HG03558 (cell line): Measurements from ENCODE around the gene FOXA3.

ENCODE experiments used
- ATAC-seq: cut with Tn5 transposase; IDR thresholded peaks from one replicate; pipeline ENCODE4 v1.9.1; 2021; ENCODE audit warnings: moderate number of reproducible peaks; ENCODE audit not compliant: unreplicated experiment; ENCODE audit errors: extremely low read depth

The FOXA3 gene

DNA sequence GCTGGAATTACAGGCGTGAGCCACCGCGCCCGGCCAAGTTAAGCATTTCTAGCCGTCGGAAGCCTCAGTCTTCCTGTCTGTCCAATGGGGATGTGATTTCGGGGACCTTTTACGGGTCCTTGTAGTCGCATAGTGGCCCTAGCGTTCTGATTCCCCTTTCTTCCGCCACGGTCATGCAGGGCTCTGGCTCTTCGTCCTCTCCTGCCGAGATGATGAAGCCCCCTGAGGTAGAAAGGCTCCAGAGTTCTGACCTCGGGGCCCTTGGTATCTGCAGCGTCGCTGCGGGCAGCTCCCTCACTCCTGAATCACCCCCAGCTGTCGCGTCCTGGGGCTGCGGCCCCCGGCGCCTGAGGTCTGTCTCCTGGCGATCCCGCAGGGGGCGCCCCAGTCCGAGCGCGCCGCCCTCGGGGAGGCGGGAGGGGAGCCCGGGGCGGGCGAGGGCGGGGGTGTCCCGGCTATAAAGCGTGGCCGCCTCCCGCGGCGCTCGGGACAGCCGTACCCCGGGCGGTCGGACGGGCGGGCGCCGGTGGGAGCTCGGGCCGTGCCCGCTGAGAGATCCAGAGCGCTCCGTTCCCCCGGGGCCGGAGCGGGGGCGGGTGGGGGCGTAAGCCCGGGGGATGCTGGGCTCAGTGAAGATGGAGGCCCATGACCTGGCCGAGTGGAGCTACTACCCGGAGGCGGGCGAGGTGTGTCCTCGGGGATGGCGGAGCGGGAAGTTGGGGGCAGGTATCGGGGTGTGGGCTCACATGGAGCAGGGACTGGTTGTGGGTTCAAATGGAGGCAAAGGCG, at the start of gene FOXA3:
FOXA3 (plus strand) TSS at position 487 of the 789 bp plus-strand sequence; CDS start at position 618, 131 bp downstream.
- ATAC-seq: no peak

DNA sequence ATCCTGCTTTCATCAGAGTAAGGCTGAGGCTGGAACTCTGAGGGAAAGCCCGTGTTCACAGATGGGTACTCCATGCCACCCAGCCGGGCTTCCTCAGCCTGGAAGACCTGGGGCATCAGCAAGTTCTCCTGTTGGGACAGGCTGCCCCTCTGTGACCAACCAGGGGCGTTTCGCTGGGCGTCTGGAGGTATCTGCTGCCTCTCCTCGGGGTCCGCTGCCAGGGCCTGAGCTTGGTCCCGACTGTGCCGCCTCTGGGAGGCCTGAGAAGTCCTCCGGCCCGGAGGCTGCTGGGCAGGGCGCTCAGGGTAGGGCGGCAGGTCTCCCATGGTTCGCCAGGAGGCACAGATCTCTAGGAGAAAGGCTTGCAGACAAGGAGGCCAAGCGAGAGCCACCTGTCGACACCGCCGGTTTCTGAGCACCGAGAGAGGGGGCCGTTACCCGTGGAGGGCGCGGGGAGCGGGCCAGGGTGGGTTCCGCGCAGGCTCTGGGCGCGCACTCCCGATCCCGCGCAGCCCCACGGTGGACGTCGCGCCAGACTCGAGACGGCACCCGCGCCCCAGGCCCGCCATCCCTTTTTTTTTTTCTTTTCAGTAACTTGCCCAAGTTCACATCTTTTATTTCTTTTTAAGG, 49.2 kb upstream of the FOXA3 start, which contains the start of gene RSPH6A:
RSPH6A (minus strand) TSS at position 458 of the 630 bp plus-strand sequence; CDS start at position 326, 132 bp downstream.
- ATAC-seq: no peak

DNA sequence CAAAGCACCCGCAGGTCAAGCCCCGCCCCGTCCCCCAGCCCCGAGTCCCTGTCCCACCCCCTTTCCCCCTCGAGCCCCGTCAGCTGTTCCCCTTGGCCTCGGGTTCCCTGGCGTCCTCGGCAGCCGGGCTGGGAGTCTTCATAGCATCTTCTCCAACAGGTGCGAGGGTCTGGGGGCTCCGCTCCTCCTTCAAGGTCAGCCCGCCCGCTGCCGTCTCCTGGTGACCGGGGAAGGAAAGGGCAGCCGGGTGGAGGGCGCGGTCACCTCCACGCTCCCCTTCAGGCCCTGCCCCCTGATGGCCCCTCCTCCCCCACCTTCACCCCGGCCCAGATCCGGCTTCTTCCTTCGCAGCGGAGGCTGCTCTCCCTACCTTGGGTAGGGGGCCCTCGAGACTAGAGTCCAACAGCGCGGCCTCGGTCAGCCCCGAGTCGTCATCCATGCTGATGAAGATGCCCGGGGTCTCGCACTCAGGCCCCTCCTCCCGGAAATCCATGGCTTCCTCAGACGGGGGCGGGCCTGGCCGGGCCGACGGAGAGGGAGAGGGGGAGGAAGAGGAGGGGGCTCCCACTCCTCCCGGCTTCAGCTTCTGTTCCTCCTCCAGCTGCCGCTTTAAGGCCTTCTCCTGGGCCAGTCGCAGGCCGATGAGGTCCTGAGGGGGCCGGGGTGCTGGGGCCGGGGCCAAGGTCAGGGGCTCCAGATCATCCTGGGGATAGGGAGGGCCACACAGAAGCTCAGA, 48.5 kb upstream of the FOXA3 start:
- ATAC-seq: no peak

DNA sequence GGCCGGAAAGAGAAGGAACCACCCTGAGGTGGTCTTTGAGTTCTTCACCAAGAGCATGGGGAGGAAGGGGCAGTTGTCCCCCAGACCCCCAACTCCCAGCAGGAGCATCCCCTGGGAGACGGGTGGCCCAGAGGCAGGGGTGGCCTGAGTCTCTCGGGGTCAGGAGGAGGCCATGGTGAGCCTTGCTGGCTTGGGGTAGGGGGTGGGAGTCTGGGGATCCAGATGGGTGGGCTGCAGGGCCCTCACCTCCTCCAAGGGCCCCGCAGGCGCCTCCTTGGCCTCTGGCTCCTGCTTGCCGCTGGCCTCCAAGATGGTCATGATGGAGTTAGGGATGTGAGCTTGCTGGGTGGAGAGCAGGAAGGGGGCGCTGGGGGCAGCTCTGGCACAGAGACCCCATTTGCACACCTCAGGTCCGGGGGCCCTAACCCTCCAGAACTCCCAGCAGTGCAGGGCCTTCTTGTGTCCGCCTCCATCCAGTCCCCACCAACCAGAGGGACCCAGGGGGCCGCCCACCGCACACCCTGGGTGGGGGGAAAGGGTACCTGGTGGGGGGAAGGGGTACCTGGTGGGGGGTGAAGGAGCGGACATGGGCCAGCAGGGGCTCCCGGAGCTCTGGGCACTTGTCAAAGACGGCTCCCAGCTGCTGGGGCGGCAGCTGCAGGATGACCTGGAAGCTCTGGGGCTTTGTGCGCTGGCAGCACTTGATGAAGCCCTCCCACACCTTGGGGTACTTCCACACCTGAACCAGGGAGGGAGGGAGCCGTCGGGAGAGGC, 47.7 kb upstream of the FOXA3 start:
- ATAC-seq: no peak

DNA sequence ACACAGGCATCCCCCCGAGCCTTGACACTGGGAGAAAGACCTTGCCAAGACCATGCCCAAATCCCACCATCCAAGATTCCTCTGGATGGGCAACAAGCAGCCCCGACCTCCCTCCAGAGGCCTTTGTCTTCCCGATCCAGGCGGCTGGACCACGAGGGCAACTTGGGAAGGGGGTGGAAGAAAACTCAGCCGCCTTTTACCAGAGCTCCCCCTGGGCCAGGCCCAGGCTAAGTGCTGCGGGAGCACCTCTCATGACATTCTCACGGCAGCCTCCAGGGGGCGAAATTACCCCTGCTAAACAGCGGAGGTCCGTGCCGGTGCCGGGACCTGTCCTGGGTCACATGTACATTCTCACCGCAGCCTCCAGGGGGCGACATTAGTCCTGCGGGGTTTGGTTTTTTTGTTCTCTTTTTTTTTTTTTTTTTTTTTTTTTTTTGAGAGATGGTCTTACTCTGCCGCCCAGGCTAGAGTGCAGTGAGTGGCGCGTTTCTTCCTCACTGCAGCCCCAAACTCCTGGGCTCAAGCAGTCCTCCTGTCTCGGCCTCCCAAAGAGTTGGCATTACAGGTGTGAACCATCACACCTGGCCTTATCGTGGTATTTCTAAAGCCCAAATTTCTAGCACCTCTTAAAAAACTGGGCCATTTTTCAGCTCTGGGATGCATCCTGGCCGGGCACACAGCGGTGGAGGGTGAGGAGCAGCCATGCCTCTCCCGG, 47.0 kb upstream of the FOXA3 start:
- ATAC-seq: peak; percentile 67

DNA sequence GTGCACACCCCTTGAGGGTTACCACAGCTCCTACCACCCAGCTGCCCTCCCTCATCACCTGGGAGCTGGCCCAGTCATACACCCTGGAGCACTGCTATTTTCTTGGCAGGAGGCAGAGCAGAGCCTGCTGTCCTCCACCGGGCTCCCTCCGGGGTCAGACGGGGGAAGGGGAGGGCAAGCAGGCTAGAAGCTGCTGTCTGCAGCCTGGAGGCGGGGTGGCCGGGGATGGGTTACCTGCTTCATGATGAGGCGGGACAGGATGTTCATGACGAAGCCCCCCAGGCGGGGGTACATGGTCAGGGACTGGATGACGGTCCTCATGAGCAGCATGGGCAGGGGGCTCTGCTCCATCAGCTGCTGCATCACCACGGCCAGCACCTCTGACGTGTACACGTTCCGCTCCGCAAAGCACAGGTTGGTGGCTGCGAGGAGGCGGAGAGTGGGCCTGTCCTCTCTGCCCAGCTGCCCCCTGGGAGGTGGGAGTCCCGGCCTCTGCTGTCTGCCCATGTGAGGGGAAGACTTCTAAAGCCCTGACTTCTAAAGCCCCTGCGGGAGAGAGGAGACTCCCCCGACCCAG, 46.3 kb upstream of the FOXA3 start:
- ATAC-seq: no peak

DNA sequence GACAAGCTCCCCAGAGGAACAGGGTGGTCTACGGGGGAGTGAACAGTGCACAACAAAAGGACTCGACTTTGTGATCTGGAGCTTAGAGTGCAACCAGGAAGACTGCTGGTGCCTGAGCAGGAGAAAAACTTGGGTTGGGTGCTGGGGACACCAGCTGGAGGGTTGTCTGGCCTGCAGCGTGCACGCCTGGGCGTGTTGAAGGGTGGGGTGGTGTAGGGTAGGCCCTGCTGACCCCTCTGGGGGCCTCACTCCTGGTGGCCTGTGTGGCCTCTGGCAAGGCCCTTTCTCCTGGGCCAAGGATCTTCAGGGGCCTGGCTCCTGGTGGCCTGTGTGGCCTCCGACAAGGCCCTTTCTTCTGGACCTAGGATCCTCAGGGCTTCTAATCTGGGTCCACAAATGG, 44.4 kb upstream of the FOXA3 start:
- no peak for ATAC-seq

DNA sequence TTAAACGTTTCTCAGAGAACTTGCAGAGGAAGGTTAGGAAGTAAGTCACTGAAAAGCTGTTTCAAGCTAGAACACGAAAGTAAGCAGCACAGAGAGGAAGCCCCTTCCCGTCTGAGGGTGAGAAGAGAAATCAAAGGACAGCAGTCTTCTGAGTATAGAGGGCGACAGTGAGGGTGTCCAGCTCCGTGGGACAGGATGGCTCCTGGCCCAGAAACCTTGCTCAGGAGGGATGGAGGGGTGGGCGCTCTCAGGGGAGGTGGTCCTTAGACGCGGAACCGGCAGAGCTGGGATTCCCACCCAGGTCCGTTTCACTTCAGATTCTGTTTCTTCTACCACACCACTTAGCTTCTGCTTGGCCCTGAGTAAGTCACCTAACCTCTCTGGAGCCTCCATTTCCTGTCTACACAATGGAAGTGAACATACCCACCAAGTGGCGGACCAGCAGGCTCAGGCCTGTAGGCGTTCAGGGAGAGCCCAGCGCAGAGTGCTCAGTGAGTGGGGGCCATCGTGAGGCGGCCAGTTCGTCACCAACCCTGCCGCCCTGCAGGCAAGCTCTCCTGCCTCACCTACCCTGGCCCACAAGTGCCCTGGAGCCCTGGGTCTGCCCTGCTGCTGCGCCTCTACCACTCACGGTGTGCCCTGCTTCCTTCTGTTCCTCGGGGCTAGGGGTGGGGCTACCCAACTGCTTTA, 43.6 kb upstream of the FOXA3 start:
- ATAC-seq: no peak

DNA sequence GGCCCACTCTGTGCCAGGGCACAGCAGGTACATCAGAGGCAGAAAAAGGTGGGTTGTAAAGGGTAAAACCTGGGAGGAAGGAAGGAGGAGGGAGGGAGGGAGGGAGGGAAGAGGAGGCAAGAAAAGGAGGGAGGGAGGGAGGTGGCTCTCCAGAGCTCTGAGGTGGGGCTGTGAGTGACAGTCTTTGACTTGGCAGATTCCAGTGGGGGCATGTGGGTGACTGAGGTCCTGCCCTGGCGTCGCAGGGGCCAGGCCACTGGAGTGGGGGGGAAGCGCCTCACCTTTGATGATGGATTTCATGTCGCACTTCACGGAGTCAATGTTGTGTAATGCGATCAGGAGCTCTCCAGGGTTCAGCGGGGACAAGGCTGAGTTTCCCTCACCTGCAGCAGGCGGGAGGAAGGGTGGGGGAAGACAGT, 43.0 kb upstream of the FOXA3 start:
- ATAC-seq: no peak

DNA sequence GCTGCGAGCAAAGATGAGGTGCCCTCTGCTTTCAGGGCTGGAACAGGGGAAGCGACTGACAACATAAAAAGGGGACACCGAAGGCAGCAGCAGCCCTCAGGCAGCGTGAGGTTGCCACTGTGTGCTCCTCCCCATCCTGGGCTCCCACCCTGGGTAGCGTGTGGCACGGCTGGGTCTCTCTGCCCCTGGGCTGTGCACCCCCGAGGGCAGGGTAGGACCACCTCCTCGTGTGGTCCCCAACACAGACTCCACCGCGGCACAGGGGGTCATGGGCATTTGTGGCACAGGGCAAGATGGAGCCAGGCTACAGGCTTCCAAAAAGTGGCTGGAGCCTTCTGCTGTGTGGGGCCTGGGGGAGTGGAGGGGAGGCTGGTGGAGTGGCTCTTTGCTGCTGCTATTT, 42.6 kb upstream of the FOXA3 start:
- ATAC-seq: no peak

DNA sequence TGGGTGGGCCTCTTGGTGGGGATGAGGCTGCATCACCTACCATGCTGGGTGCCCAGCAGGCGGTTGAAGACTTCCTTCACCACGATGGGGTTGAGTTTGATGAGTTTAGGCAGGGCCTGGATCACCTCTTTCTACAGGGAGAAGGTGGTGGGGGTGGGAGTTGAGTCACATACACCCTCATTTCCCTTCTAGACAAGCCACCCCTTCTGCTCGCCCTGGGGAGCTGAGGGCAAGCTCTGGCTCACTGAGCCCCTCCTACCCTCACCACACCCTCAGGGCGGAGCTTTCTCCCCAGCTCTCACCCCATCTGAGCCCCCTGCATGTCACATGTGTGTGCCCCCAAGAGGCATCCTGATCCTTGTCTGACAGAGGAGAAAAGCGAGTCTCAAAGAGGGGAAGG, 41.4 kb upstream of the FOXA3 start:
- ATAC-seq: no peak

DNA sequence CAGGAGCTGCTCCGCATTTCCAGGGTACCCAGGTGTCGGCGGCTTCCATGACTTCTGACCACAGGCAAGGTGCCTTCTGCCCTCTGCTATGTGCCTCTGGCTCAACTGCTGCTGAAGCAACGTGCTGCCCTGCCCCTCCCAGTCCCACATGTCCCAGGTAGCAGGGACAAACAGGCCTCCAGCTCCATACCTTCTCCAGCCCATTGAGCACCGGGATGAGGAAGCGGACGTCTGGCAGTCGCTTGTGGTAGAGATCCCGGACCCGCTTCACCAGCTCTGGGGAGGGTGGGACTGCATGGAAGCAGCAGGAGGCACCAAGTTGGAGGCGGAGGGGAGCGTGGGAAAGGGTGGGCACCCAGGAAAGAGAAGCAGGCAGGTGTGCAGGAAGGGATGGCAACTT, 40.9 kb upstream of the FOXA3 start:
- ATAC-seq: no peak

DNA sequence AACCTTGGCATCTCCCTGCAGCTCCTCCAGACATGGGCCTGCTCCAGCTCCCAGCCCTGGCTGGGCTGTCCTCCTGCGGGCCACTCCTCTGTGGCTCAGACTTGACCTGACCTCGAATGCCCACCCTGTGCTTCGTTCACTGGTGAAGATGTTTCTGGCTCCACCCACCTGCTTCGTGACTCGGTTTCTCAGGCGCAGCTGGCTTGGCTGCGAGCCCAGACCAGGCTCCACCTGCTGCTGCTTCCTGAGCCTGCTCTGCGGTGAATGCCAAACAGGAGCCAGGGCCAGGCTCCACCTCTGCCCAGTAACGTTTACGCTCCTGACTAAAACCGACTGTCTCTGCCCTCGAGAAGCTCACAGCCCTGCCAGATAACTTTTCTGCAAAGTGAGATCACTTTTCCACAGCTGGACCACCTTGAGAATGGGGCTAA, 40.1 kb upstream of the FOXA3 start:
- ATAC-seq: no peak

DNA sequence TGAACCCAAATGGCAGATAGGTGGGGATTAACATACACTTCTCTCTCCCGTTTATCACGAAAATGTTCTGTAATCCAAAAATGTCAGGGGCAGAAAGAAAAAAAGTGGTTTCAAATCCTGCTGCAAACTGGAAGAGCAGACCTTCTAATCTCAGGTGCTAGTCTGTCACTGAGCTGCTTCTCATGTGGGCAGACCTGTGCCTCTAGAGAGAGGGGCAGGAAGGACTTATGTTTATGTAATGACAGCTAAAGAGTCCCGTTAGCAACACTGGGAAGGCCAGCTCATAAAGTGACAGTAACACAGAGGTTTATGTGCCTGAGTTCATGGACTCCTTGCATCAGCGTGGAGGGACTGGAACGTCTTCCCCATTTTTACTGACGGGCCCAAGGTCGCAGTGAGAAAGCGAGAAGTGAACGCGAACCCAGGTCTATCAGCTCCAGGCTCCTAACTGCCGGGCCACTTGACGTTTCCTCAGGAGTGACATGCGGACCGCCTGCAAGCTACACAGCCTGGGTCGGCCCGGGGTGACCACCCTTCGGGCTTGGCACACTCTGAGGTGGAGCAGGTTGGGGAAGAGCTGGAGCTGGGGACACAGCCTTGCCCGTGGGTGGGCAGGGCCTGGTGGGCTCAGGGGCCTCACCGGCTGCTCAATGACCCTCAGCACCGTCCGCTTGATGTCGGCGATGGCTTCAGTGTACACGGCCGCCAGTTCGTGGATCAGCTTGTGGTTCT, 39.4 kb upstream of the FOXA3 start:
- ATAC-seq: no peak

DNA sequence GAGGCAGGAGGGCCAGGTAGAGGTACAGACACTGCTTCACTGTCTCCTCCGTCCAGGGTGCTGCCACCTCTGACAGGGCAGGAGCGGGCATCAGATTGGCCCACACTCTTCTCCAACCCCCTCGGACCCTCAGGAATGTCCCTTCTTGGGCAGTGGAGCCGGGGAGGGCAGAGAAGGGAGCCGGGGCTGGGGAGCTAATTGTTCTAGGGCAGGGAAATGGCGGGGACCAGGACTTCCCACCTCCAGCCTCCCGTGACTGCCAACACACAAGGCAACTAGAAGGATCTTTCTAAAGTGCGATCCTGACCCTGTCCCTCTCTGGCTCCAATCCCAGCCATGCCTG, 38.9 kb upstream of the FOXA3 start:
- ATAC-seq: no peak

DNA sequence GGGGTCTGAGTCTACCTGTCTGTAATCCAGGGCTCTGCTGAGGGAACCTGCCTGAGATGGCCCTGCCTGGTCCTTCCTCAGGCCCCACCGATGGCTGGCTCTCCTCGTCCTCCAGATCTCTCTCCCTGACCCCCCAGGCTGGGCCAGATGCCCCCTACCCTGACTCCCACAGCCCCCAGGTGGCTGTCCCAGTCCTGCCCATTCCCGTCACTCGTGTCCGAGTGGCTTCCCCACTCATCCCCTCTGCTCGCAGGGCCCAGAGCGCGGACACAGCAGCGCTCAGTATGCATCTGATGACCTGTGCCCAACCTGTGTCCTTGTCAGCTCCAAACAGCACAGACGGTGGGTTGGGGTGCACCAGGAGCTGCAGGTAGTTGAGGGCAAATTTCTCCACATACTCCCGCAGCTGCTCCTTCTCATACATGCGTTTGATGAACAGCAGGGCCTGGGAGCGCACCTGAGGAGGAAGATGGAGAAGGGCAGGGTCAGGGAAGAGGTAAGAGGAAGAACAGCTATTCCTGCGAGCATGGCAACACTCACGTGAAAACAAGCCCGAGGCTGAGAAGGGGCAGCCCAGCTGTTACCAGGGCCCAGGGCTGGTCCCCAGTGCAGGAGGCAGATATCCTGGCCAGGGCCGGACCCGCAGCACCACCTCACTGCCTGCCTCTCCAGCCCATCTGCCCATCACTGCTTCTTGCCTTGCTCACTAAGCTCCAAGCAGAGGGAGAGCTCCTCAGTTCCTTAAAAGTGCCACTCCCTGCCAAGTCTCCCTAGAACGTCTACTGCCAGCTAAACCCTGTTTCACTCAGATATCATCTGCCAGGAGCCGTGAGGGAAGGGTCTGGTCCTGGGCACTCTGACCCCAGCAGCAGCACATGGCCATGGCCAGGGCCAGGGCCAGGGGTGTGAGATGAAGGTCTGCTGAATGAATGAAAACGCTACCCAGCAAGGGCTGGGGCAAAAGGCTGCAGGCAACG, 37.9 kb upstream of the FOXA3 start:
- ATAC-seq: no peak

DNA sequence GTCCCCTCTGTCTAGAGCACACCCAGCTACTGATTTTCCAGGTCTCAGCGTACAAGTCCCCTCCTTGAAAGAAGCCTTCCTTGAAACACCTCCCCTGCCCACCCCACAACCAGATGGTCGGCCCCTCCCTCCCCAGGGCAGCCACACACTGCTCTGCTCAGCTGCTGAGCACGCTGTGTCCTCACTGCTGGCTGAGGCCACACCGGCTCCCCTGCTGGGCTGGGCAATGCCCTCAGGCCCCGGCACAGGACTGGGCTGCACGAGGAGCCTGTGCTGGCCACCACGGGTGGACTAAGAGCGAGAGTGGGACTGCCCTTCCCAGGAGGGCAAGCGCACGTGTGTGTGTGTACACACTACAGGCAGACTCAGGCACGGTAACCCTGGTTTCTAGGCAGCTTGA, 37.2 kb upstream of the FOXA3 start:
- ATAC-seq: no peak
